Neuronal stem cell (in vitro differentiated cells): ENCODE measurements around the gene TRIM71.

Experiments
- DNase-seq: peaks from one replicate; pipeline ENCODE4 v3.0.0-alpha.2; 2013; ENCODE audit warnings: low spot score
- H2AFZ ChIP-seq: one replicate; pipeline ENCODE4 v1.6.1; 2013; ENCODE audit warnings: mild to moderate bottlenecking, low read length, inconsistent platforms
- H2AK5ac ChIP-seq: 2 replicates; pipeline ENCODE4 v1.6.1; 2013; ENCODE audit warnings: low read depth, mild to moderate bottlenecking, inconsistent platforms, low read length, moderate library complexity, mixed read lengths
- H2BK120ac ChIP-seq: 2 replicates; pipeline ENCODE4 v1.6.1; 2013; ENCODE audit warnings: low read depth, mild to moderate bottlenecking, inconsistent platforms, low read length, moderate library complexity, mixed read lengths
- H2BK12ac ChIP-seq: one replicate; pipeline ENCODE4 v1.6.1; 2013; ENCODE audit warnings: low read length, inconsistent platforms
- H2BK15ac ChIP-seq: 2 replicates; pipeline ENCODE4 v1.6.1; 2013; ENCODE audit warnings: mild to moderate bottlenecking, low read length, inconsistent platforms, mixed read lengths
- H2BK5ac ChIP-seq: one replicate; pipeline ENCODE4 v1.6.1; 2013; ENCODE audit warnings: inconsistent platforms, mild to moderate bottlenecking, low read length, moderate library complexity
- H3K14ac ChIP-seq: one replicate; pipeline ENCODE4 v1.6.1; 2013; ENCODE audit warnings: low read length, inconsistent platforms
- H3K18ac ChIP-seq: 2 replicates; pipeline ENCODE4 v1.6.1; 2013; ENCODE audit warnings: low read length, inconsistent platforms
- H3K23ac ChIP-seq: 2 replicates; pipeline ENCODE4 v1.6.1; 2013; ENCODE audit warnings: low read depth, mild to moderate bottlenecking, mixed read lengths, low read length, inconsistent platforms; ENCODE audit not compliant: poor library complexity
- H3K27ac ChIP-seq: replicated peaks from 3 replicates; pipeline ENCODE4 v1.5.1; 2013; ENCODE audit warnings: low read length, inconsistent platforms
- H3K27me3 ChIP-seq, 3 experiments: 2 replicates each; pipeline ENCODE4 v1.6.1; 2013; ENCODE audit warnings: low read length in 3 of 3, mild to moderate bottlenecking in 2 of 3, inconsistent platforms in 1 of 3, low read depth in 1 of 3, mixed read lengths in 1 of 3, moderate library complexity in 1 of 3; ENCODE audit not compliant: control insufficient read depth in 3 of 3, insufficient read depth in 3 of 3
- H3K36me3 ChIP-seq, 2 donors: replicated peaks in 1 of 2; 2 replicates each; pipeline ENCODE4 v1.6.1; 2013; ENCODE audit warnings: low read length in 2 of 2; ENCODE audit not compliant: control insufficient read depth in 2 of 2, insufficient read depth in 2 of 2
- H3K4ac ChIP-seq: 2 replicates; pipeline ENCODE4 v1.6.1; 2013; ENCODE audit warnings: inconsistent platforms, mild to moderate bottlenecking, low read length, moderate library complexity
- H3K4me1 ChIP-seq, 2 donors: 1 replicate in 1 of 2; 2 replicates in 1 of 2; pipeline ENCODE4 v1.6.1; 2013; ENCODE audit warnings: low read length in 2 of 2, low read depth in 1 of 2; ENCODE audit not compliant: control insufficient read depth in 2 of 2, insufficient read depth in 1 of 2
- H3K4me2 ChIP-seq: one replicate; pipeline ENCODE4 v1.6.1; 2013; ENCODE audit warnings: mild to moderate bottlenecking, low read length, inconsistent platforms; ENCODE audit not compliant: insufficient read depth, poor library complexity, severe bottlenecking
- H3K4me3 ChIP-seq, 2 donors: 2 replicates each; pipeline ENCODE4 v1.5.1; 2013; ENCODE audit warnings: low read length in 2 of 2, mild to moderate bottlenecking in 2 of 2, inconsistent platforms in 1 of 2, moderate library complexity in 1 of 2
- H3K79me1 ChIP-seq: one replicate; pipeline ENCODE4 v1.6.1; 2013; ENCODE audit warnings: low read depth, mild to moderate bottlenecking, inconsistent platforms, low read length, moderate library complexity
- H3K9ac ChIP-seq: one replicate; pipeline ENCODE4 v1.6.1; 2013; ENCODE audit warnings: mild to moderate bottlenecking, low read depth, low read length, inconsistent platforms; ENCODE audit not compliant: poor library complexity
- H3K9me3 ChIP-seq, 2 donors: replicated peaks in 1 of 2; 2 replicates each; pipeline versions ENCODE3 to v1.6.1; 2013; ENCODE audit warnings: low read length in 2 of 2, mild to moderate bottlenecking in 2 of 2, inconsistent platforms in 1 of 2, low read depth in 1 of 2, mixed read lengths in 1 of 2, moderate library complexity in 1 of 2; ENCODE audit not compliant: control insufficient read depth in 2 of 2, insufficient read depth in 1 of 2
- H4K8ac ChIP-seq: one replicate; pipeline ENCODE4 v1.6.1; 2013; ENCODE audit warnings: low read depth, mild to moderate bottlenecking, inconsistent platforms, low read length, moderate library complexity
- H4K91ac ChIP-seq: one replicate; pipeline ENCODE4 v1.6.1; 2013; ENCODE audit warnings: low read length, low read depth, mild to moderate bottlenecking, inconsistent platforms; ENCODE audit not compliant: poor library complexity
- WGBS, 2 donors: extraction: QIAGEN DNeasy Blood & Tissue Kit; methylation state at CpG; one replicate each; pipeline ENCODE4 v1.1.7; 2013; ENCODE audit warnings: missing lambda C conversion rate in 2 of 2, mixed read lengths in 1 of 2; ENCODE audit not compliant: insufficient read length in 2 of 2, insufficient replicate concordance in 1 of 2; ENCODE audit errors: extremely low coverage in 2 of 2; 5-methylcytosine and 5-hydroxymethylcytosine counted together

The TRIM71 gene

GRCh38 chr3:32881624-32882023 lies 63.8 kb downstream of the TRIM71 start:
- no peak overlapping the region for H3K14ac ChIP-seq
- no peak for DNase-seq
- H4K91ac ChIP-seq = no peak overlapping the region
- H2BK120ac ChIP-seq = no peak overlapping the region
- H3K79me1 ChIP-seq = peaks cover 3% of the 10 kb centered on the region
- H2BK5ac ChIP-seq = no peak overlapping the region
- no peak overlapping the region for H4K8ac ChIP-seq
- peaks cover 1 to 7% of the 10 kb centered on the region in 2 donors for H3K9me3 ChIP-seq
- H3K4me3 ChIP-seq = no peak overlapping the region
- no peaks in the 10 kb centered on the region for H3K27me3 ChIP-seq
- H2AFZ ChIP-seq = no peak overlapping the region
- H3K4me2 ChIP-seq = no peak overlapping the region
- H3K4me1 ChIP-seq = peaks cover 2 to 13% of the 10 kb centered on the region in 2 donors
- no peak overlapping the region for H3K18ac ChIP-seq
- no peak overlapping the region for H2BK15ac ChIP-seq
- no peak overlapping the region for H3K4ac ChIP-seq
- H3K27ac ChIP-seq = no peak overlapping the region
- no peak overlapping the region for H3K23ac ChIP-seq
- WGBS, 2 donors = no CpG with 5 or more reads among the region's 2 CpGs
- H2AK5ac ChIP-seq = no peak overlapping the region
- peaks cover 20 to 99% of the 10 kb centered on the region in 2 donors for H3K36me3 ChIP-seq
- H3K9ac ChIP-seq = no peak overlapping the region
- no peak overlapping the region for H2BK12ac ChIP-seq

- Histone ChIP-seq H2AFZ (no peak overlapping the region), H2BK120ac (no peak overlapping the region), H3K4me3 (no peak overlapping the region), H3K4ac (no peak overlapping the region), H3K27me3 (no peaks in the 10 kb centered on the region), H3K79me1 (peaks cover 3% of the 10 kb centered on the region), H4K91ac (no peak overlapping the region), H2BK12ac (no peak overlapping the region), H3K4me2 (no peak overlapping the region), H2BK5ac (no peak overlapping the region), H2BK15ac (no peak overlapping the region), H4K8ac (no peak overlapping the region), H3K18ac (no peak overlapping the region), H3K27ac (no peak overlapping the region), H2AK5ac (no peak overlapping the region), H3K14ac (no peak overlapping the region), H3K9me3 (peaks cover 1 to 7% of the 10 kb centered on the region in 2 donors), H3K9ac (no peak overlapping the region), H3K23ac (no peak overlapping the region), H3K4me1 (peaks cover 5 to 18% of the 10 kb centered on the region in 2 donors), H3K36me3 (peaks cover 22 to 99% of the 10 kb centered on the region in 2 donors)
- no CpG with 5 or more reads among the region's 1 CpG for WGBS, 2 donors
- no peak for DNase-seq
These were observed 64.4 kb downstream of the TRIM71 start for GRCh38 chr3:32882189-32882588.

- Histone ChIP-seq H3K18ac (no peak overlapping the region), H3K36me3 (peaks cover 19 to 99% of the 10 kb centered on the region in 2 donors), H3K23ac (no peak overlapping the region), H4K8ac (no peak overlapping the region), H2BK15ac (no peak overlapping the region), H4K91ac (no peak overlapping the region), H3K4ac (no peak overlapping the region), H2BK12ac (no peak overlapping the region), H2AFZ (no peak overlapping the region), H3K9ac (no peak overlapping the region), H3K4me2 (no peak overlapping the region), H3K14ac (no peak overlapping the region), H2BK5ac (no peak overlapping the region), H2BK120ac (no peak overlapping the region), H3K4me3 (no peak overlapping the region), H3K4me1 (peaks cover 5 to 18% of the 10 kb centered on the region in 2 donors), H3K27me3 (no peaks in the 10 kb centered on the region), H2AK5ac (no peak overlapping the region), H3K9me3 (peaks cover under 1 to 5% of the 10 kb centered on the region in 2 donors), H3K79me1 (peaks cover 3% of the 10 kb centered on the region), H3K27ac (no peak overlapping the region)
- no CpG with 5 or more reads among the region's 6 CpGs for WGBS, 2 donors
- no peak for DNase-seq
These were observed 64.8 kb downstream of the TRIM71 start for GRCh38 chr3:32882603-32883025.

GRCh38 chr3:32883817-32884216 lies 66.0 kb downstream of the TRIM71 start:
- Histone ChIP-seq H3K4me2 (no peak overlapping the region), H2AFZ (no peak overlapping the region), H3K14ac (no peak overlapping the region), H3K4me1 (peaks cover 5 to 18% of the 10 kb centered on the region in 2 donors), H3K4ac (no peak overlapping the region), H3K18ac (no peak overlapping the region), H4K8ac (no peak overlapping the region), H3K27ac (no peak overlapping the region), H3K9me3 (no peaks in the 10 kb centered on the region), H2BK120ac (no peak overlapping the region), H2BK5ac (no peak overlapping the region), H2BK15ac (no peak overlapping the region), H3K23ac (no peak overlapping the region), H3K36me3 (peaks cover 20 to 99% of the 10 kb centered on the region in 2 donors), H2BK12ac (no peak overlapping the region), H3K4me3 (no peak overlapping the region), H3K27me3 (no peaks in the 10 kb centered on the region), H3K9ac (no peak overlapping the region), H4K91ac (no peak overlapping the region), H3K79me1 (peaks cover 5% of the 10 kb centered on the region), H2AK5ac (no peak overlapping the region)
- no CpG with 5 or more reads among the region's 2 CpGs for WGBS, 2 donors
- no peak for DNase-seq
